GM18499 (cell line): ENCODE data around the gene ADCY10.

Experiments used
- ATAC-seq: cut with Tn5 transposase; IDR thresholded peaks from one replicate; pipeline ENCODE4 v1.9.1; 2021; ENCODE audit warnings: moderate number of reproducible peaks; ENCODE audit not compliant: insufficient read depth, unreplicated experiment

ADCY10 gene, protein sequence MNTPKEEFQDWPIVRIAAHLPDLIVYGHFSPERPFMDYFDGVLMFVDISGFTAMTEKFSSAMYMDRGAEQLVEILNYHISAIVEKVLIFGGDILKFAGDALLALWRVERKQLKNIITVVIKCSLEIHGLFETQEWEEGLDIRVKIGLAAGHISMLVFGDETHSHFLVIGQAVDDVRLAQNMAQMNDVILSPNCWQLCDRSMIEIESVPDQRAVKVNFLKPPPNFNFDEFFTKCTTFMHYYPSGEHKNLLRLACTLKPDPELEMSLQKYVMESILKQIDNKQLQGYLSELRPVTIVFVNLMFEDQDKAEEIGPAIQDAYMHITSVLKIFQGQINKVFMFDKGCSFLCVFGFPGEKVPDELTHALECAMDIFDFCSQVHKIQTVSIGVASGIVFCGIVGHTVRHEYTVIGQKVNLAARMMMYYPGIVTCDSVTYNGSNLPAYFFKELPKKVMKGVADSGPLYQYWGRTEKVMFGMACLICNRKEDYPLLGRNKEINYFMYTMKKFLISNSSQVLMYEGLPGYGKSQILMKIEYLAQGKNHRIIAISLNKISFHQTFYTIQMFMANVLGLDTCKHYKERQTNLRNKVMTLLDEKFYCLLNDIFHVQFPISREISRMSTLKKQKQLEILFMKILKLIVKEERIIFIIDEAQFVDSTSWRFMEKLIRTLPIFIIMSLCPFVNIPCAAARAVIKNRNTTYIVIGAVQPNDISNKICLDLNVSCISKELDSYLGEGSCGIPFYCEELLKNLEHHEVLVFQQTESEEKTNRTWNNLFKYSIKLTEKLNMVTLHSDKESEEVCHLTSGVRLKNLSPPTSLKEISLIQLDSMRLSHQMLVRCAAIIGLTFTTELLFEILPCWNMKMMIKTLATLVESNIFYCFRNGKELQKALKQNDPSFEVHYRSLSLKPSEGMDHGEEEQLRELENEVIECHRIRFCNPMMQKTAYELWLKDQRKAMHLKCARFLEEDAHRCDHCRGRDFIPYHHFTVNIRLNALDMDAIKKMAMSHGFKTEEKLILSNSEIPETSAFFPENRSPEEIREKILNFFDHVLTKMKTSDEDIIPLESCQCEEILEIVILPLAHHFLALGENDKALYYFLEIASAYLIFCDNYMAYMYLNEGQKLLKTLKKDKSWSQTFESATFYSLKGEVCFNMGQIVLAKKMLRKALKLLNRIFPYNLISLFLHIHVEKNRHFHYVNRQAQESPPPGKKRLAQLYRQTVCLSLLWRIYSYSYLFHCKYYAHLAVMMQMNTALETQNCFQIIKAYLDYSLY (N-terminal part only)

GRCh38 chr1:167913895-167914496 lies at the start of gene ADCY10:
TSS of gene ADCY10 (minus strand) at chr1:167914134. CDS start at chr1:167905140, 8,994 bp downstream.
- ATAC-seq: no peak

DNA sequence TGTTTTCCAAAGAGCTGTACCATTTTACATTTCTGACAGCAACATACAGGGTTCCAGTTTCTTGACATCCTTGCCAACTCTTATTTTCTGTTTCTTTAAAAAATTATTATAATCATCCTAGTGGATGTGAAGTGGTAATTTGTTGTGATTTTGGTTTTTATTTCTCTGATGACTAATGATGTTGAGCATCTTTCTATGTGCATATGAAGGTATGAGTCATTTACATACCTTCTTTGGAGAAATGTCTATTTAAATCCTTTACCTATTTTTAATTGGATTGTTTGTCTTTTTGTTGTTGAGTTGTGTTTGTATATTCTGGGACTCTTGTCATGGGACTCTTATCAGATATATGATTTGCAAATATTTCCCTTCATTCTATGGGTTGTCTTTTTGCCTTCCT lies 43.8 kb upstream of the ADCY10 start:
- ATAC-seq: no peak

- no peak for ATAC-seq
Measured at GRCh38 chr1:167955915-167956314, 42.0 kb upstream of the ADCY10 start.

DNA sequence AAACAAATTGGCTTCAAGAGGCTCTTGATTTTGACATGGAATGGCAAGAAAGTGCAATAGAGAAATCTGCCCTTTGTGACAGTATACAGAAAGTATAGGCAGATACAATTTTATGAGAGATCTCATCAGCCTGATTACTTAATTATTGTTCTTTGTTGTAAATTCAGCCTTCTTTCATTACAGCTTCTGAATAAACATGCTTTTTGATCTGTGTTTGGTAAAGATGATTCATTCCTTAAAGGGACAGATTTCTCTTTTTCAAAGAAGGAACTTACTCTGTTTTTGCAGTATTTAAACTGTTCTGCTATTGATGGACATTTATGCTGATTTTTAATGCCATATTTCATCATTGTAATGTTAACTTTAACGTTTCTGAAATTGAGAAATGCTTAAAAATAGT lies 36.6 kb upstream of the ADCY10 start:
- no peak for ATAC-seq

DNA sequence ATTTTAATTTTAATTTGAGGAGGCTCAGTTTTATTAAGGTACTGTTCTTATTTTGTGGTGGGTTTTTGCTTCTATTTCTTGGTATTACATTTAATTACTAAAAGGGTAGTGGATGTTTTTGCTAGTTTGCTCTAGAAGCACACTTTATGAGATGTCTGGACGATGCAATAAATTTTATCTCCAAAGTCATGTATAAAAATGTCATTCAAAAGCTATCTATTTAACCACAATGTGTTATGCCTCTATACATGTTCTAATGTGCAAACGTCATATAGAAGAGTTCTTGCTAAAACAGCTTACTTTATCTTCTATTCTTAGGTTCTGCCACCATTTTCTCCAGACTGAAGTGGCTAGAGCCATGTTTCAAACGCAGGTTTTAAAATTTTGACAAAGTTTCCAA lies 35.9 kb upstream of the ADCY10 start:
- ATAC-seq: no peak

DNA sequence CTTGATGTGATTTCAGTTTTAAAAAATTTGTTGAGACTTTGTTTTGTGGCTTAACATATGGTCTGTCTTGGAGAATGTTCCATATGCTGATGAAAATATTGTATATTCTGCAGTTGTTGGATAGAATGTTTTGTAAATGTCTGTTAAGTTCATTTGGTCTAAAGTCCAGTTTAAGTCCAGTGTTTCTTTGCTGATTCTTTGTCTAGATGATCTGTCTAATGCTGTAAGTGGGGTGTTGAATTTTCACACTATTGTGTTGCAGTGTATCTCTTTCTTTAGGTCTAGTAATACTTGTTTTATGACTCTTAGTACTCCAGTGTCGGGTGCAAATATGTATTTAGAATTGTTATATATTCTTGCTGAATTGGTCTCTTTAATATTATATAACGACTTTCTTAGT lies 33.8 kb upstream of the ADCY10 start:
- no peak for ATAC-seq

- ATAC-seq: no peak
Measured at GRCh38 chr1:167943541-167943940, 29.6 kb upstream of the ADCY10 start.

DNA sequence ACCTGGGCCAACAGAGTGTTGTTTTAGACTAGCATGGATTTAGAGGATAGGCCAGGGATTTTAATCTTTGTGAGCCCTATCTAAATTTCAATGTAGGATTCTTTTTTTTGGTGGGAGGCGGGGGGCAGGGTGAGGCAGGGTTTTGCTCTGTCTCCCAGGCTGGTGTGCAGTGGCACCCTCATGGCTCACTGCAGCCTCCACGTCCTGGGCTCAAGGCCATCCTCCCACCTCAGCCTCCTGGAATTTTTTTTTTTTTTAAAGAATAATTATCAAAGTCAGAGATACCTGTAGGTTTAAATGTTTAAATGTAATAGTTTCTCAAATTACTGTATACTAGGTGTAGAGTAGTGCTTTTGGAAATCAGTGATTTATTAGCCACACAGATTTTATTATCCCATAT lies 26.3 kb upstream of the ADCY10 start:
- no peak for ATAC-seq

- ATAC-seq: no peak
Measured at GRCh38 chr1:167938080-167938636, 24.2 kb upstream of the ADCY10 start.

GRCh38 chr1:167937709-167938010 lies 23.7 kb upstream of the ADCY10 start:
- ATAC-seq: no peak

DNA sequence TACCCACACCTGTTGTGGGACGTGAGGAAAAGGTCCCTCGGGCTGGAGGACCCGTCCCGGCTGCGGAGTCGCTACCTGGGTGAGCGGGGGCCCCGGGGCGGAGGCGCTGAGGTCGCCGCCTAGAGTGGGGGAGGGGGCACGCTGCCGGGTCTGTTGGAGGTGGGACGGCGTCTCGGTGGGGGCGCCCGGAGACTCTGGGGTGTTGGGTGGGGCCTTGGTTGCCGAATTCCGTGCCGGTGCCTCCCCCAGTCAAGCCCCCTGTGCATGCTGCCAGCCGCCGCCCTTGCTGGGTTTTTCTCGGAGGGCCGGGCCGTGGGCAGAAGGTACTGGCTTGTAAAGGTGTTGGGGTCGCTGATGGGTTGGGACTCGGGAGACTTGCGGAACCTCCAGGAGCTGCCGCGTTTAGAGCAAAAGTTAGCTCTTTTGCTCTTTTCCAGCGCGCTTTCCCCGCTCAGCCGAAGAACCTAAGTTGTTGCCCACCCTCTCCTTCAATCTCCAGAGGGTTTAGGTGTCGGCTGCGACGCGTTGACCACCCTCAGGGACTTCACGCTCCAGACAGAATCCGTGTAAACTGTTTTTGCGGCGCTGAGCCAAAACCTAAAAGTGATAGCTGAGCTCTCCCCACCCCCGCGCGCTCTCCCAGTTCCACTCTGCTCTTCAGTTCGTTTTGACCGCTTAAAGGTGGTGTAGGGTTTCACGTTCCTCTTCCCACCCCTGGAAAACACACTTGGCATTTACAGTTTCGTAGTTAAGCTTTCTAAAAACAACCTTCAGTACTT lies 23.2 kb upstream of the ADCY10 start, which contains the start of gene MPC2:
Gene MPC2 (minus strand): TSS at position 143 of the 779 bp plus-strand sequence. CDS start 1,231 bp downstream, outside the sequence.
- ATAC-seq: no peak

DNA sequence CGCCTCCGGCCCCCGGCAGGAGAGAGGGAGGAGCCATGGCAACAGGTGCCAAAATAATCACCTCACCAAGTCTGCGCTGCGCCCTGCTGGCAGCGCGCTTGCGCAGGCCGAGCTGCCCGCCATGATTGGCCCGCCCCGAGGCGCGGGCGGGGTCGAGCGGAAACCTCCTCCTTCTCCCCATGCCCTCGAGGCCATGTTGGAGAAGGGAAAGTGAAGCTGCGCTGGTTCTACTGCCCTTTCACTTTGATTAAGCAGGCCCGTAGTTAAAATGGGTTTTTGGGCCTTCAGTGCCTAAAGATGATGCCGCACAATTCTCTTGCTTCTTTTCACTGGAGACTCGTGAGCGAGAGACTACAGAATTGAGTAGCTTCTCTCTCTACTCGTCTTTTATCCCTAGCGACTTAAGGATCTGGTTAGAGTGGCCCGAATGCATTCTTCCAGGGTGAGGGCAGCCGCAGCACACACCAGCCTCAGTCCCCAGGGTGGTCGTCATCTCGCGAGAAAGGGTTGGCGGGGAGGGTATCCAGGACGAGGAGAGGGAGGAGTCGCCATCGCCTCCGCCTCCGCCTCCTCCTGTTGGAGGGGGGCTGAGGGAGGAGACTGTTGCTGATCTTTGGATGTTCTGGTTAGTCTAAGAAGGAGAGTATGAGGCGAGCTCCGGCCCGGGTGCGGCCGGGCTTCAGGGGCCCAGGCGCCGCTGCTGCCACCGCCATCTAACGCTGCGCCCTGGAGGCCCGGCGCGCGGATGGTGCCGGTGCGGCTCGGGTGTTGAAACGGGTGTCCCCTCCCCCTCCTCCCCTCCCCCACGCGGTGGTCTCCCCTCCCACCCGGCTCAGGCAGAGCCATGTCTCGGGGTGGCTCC lies 22.4 kb upstream of the ADCY10 start, which contains the start of gene DCAF6:
Gene DCAF6 (plus strand): TSS at position 616 of the 862 bp plus-strand sequence. CDS start 229 bp downstream, at position 845.
- peak; percentile 78 for ATAC-seq

- ATAC-seq: peak; percentile 0
Measured at GRCh38 chr1:167935216-167936067, 21.5 kb upstream of the ADCY10 start.

- no peak for ATAC-seq
Measured at GRCh38 chr1:167934426-167935215, 20.7 kb upstream of the ADCY10 start.

DNA sequence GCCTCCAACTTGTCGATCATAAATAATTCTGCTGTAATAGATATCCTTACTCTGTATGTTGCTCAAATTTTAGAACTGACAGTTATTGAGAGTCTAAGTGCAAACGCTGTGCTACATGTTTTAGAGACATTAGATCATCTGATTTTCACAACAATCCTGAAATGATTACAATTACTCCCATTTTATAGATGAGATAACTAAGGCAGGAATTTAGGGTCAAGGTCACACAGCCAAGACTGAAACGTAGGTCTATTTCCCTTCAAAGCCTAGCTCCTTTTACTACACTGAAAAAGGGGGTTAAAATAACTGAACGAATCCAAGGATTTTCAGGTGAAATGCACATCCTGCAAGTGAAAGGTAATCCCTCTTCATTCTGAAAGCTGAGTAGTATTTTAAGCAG lies 19.9 kb upstream of the ADCY10 start:
- ATAC-seq: no peak

DNA sequence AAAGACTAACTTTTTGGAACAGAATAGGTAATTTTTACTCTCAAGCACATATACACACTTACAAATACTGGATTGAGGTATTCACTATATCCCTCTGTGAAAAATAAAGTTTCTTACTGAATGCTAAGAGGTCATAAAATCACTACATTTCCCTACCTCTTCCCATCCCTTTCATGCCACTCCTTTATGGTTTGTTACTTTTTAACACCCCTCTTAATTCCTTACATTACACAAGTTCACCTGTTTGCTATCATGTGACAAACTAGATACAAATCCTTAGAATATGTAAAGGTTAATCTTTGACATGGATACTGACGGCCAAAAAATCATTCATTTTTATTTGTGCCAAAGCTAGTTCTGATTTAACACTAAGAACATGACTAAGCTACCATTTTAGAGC lies 15.8 kb upstream of the ADCY10 start:
- no peak for ATAC-seq
